ENCODE measurements around the gene MSLN.

The MSLN gene

DNA sequence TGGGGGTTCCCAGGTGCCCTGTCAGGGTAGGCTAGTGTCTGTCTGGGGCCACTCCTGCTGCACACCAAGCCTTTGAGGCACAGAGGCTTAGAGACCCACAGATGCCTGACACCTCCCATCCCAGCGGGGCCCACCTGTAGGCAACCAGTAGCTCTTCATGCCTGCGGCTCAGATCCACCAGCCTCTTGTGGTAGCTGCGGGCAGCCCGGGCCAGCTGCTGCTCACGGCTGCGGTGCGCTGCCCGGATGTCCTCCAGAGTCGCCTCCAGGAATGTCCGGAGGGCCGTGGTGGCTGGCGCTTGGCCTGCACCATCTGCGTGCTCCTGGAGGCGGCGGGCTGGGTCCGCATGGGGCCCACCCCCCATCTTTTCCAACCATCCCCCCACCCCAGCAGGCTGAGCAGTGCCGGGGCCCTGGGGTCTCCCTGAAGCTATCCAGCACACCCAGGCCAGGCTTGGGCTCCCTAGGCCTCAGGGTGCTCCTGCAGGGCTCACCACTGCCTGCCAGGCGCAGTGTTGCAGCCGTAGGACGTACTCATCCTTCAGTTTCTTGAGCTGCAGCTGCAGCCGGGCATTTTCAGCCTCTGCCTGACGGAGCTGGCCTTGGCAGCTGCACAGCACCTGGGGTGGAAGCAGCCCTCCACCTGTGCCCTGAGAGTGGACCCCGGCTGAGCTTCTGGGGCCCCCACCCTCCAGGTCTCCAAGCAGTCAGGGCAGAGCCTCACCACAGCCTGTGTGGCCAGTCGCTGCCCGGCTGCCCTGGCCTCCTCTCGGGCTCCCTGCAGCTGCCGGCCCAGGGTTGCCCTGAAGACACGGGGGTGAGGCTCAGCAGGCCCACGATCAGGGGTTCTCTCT lies 36.1 kb upstream of the MSLN start:
- no peak for DNase-seq

- DNase-seq, result no peak
These were observed 35.5 kb upstream of the MSLN start for GRCh38 chr16:725041-725376.

GRCh38 chr16:725463-726187 lies 34.9 kb upstream of the MSLN start:
- no peak for DNase-seq

- no peak for DNase-seq
These were observed 34.4 kb upstream of the MSLN start for GRCh38 chr16:726188-726437.

DNA sequence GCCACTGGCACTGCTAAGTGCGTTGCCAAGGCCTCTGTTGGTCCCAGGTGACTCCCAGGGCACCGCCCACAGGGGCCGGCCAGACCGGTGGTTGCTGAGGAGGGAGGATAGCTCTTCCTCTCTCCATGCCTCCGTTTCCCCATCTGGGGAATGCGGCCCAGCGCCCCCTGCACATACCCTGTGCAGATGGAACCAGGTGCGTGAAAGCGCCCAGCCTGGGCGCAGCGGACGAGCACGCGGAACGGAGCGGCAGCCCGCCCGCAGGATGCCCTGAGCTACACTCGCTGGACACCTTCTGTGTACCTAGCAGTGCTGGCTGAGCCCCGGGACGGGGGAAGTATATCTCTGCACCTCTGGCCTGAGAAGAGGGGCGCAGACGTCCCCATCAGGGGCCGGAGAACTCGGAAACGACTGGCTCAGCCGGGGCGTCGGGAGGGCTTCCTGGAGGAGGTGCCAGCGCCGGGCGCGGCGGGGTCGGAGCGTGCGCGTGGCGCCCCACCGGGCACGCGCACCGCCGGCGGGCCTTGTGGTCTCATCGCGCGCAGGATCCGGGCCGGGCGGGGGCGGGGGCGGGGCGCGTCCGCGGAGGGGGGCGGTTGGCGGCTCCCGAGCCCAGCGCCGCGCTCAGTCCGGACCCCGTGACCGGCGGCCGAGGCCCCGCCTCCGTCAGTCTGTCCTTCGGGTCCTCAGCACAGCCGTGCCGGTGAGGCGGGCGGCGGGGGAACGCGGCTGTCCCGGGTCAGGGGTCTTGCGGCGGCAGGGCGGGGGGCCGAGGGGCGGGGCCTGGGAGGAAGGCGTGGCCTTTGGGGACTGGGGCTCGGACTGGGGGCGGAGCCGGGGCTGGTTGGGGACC lies 33.9 kb upstream of the MSLN start, which contains the start of the genes CCDC78 and HAGHL:
Gene CCDC78 (minus strand): TSS at position 6 of the 853 bp plus-strand sequence. CDS start 76 bp downstream, outside the sequence.
Gene HAGHL (plus strand): TSS at position 669 of the 853 bp plus-strand sequence. CDS start 404 bp downstream, outside the sequence.
- no peak for DNase-seq

DNA sequence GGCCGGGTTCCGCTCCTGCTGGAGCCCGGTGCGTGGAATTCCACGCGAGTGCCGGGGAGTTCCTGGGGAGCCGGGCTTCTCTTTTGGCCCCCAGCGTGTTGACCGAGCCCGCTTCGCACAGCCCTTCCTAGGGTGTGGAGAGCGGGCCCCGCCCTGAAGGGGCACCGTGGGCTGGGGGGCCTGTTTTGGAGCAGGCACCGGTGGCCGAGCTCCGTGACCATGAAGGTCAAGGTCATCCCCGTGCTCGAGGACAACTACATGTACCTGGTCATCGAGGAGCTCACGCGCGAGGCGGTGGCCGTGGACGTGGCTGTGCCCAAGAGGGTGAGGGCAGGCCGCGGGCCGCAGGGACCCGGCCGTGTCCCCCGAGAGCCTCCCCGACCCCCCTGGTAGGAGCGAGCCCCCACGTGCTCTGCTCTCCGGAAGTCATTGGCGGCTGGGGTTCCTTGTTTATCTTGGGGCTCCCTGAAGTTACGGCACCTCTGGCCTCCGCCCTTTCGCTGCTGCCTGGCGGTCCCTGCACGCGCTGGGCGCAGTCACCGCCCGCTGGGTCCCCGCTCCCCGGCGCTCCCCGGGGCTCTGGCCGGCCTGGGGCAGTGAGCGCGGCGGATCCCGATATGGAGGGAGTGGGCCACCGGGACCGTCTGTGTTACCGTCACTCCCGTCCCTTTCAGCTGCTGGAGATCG lies 33.1 kb upstream of the MSLN start:
- DNase-seq, result no peak

- no peak for DNase-seq
These were observed 32.2 kb upstream of the MSLN start for GRCh38 chr16:728131-728889.

GRCh38 chr16:728890-729744 lies 31.4 kb upstream of the MSLN start:
- no peak for DNase-seq

DNA sequence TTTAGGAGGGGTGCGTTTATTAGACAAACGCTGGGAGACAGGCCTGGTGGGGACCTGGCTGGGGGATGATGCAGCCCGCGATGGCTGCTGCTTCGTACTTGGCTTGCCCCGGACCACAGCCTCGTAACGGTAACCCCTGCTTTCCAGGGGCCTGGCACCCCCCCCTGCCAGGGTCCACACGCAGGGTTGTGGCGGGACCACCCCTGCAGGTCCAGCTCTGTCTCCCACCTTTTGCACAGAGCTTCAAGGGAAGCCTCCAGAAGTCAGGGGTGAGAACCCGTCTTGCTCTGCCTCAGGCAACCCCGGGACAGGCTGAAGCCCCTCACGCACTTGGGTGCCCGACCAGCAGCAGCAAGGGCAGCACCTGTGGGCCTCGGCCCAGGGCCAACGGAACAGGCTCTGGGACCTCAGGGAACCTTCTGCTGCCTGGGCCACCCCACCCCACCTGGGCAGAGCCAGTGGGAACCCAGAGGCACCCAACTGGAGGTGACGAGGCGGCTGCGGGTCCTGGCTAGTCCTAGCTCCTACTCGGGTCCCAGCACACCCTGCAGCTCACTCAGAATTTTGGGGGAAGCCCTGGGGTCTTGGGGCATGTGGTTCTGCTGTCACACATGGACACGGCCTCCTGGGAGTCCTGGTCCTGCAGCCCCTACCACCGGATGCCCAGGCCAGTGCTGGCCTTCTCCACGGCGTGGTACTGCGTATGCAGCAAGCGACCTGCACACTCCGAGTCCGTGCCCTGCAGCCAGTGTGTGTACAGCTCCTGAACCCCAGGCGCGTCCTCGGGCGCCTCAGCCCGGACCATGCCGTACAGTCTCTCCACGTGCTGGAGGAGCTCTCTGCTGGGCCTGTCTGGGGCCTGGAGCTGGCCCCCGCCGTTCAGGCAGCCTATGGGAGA lies 30.5 kb upstream of the MSLN start:
- DNase-seq, result no peak

- no peak for DNase-seq
These were observed 29.6 kb upstream of the MSLN start for GRCh38 chr16:730666-731509.

GRCh38 chr16:732332-732731 lies 28.2 kb upstream of the MSLN start:
- DNase-seq, result no peak

DNA sequence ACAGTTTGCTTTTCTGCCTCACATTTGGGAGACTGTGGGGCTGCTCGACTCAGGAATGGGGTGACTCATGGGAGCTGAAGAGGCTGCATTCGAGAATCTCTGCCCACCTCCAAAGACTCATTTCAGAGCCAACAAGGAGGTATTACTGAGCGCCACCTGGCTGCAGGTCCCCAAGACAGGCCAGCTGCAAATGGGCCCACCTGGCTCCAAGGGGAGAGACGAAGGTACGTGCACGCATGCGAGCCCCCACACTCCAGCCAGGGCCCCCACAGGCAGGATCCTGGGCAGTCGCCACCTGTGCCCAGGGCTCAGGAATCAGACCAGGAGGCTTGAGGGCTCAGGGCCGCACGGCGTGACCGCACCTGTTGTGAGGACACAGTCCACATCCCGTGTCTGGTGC lies 27.6 kb upstream of the MSLN start:
- DNase-seq, result no peak

DNA sequence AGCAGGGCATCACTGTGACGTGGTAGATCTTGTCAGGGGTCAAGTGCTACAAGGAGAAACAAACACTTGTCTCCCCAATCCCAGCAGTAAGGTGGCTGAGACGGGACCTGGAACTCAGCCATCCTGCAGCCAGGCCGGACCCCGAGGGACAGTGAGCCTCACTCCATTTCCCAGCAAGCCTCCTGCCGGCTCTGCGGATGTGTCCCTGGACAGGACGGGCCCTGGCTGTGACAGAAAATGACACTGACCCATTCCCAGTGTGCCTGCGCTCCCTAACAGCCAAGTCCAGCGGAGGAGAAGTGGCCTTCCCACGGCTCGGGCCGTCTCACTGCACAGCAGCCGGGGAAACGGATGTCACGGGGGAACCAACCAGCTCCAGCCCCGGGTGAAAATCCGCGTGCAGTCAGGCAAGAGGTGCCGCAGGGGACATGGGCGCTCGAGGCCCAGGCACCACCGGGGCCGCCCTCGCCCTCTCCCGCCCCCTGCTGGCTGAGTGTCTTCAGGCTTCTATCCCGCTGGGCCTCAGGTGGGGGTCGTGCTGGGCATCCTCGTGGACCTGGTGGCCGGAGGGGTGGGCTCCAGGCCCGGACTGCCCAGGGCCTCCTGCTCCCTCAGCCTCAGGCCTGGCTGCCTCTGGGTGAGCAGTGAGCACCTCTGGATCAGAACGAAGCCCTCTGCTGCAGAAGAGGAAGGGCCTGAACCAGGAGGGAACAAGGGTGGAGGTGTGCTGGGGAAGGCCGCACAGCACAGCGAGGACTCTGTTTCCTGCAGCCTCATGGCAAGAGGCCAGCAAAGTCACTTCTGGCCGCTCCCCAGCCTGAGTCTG lies 26.9 kb upstream of the MSLN start:
- no peak for DNase-seq

GRCh38 chr16:734208-734980 lies 26.1 kb upstream of the MSLN start:
- no peak for DNase-seq

- no peak for DNase-seq
These were observed 25.3 kb upstream of the MSLN start for GRCh38 chr16:734981-735881.

- DNase-seq, result no peak
These were observed 24.5 kb upstream of the MSLN start for GRCh38 chr16:735982-736453.

Data from NCI-H1694 treated with DMSO at 0.1 percent for 48 hours (cell line).